22Rv1 (cell line): ENCODE results near the gene MCM7.
"Not testable (repeated sequence)": the region's sequence is repeated elsewhere in the genome, so short reads cannot be mapped to it uniquely, and the experiment has no call there.

Experiments used
- CTCF ChIP-seq: fragments of 450-650 bp; IDR thresholded peaks from 2 replicates; pipeline ENCODE4 v1.5.1; 2017; ENCODE audit warnings: mild to moderate bottlenecking
- ZFX ChIP-seq: fragments of 450-650 bp; IDR thresholded peaks from 2 replicates; pipeline ENCODE4 v1.6.1; 2017; ENCODE audit warnings: antibody characterized with exemption, borderline replicate concordance

- not testable (repeated sequence) for TF ChIP-seq CTCF, ZFX
Measured at GRCh38 chr7:100130220-100130607, 29.0 kb upstream of the MCM7 start.
